Activated CD4-positive, alpha-beta T cell treated with anti-CD3 and anti-CD28 coated beads, Interleukin-2, amount 50 U/mL, for 24 hours (primary cell): ENCODE data around the gene C11orf97.
"Not testable (repeated sequence)": the region's sequence is repeated elsewhere in the genome, so short reads cannot be mapped to it uniquely, and the experiment has no call there.

Source experiments
- DNase-seq, 2 donors: peaks; one replicate each; pipeline ENCODE4 v3.0.0-alpha.2; 2020; ENCODE audit warnings: low read depth in 1 of 2, low spot score in 1 of 2

Gene C11orf97

GRCh38 chr11:94511932-94512781 lies at the start of gene C11orf97:
C11orf97 (plus strand) TSS chr11:94512461; CDS start chr11:94512529, 68 bp downstream.
- peak; percentile 6 to 27 for DNase-seq

- no peak for DNase-seq
Measured at GRCh38 chr11:94469416-94469815, 42.8 kb upstream of the C11orf97 start.

- DNase-seq: no peak
Measured at GRCh38 chr11:94472916-94473799, 39.1 kb upstream of the C11orf97 start.

- no peak for DNase-seq
Measured at GRCh38 chr11:94477624-94478023, 34.6 kb upstream of the C11orf97 start.

- no peak for DNase-seq
Measured at GRCh38 chr11:94481342-94481741, 30.9 kb upstream of the C11orf97 start.

- no peak for DNase-seq
Measured at GRCh38 chr11:94486068-94486467, 26.2 kb upstream of the C11orf97 start.

GRCh38 chr11:94493281-94494125 lies 18.8 kb upstream of the C11orf97 start, which contains the start of the genes ANKRD49 and MRE11:
ANKRD49 (plus strand) TSS chr11:94493984; CDS start chr11:94496694, 2,710 bp downstream.
MRE11 (minus strand) TSS chr11:94493844; CDS start chr11:94492801, 1,043 bp downstream.
- DNase-seq: peak; percentile 90 to 95

GRCh38 chr11:94494126-94494680 lies 18.1 kb upstream of the C11orf97 start:
- no peak for DNase-seq

- DNase-seq: no peak
Measured at GRCh38 chr11:94500181-94500580, 12.1 kb upstream of the C11orf97 start.

- no peak for DNase-seq
Measured at GRCh38 chr11:94501522-94501921, 10.7 kb upstream of the C11orf97 start.

- DNase-seq: no peak
Measured at GRCh38 chr11:94504689-94505293, 7.5 kb upstream of the C11orf97 start.

GRCh38 chr11:94506513-94506912 lies 5.7 kb upstream of the C11orf97 start:
- not testable (repeated sequence) for DNase-seq

GRCh38 chr11:94507485-94507884 lies 4.8 kb upstream of the C11orf97 start:
- no peak for DNase-seq

- DNase-seq: no peak
Measured at GRCh38 chr11:94513091-94513490, 830 bp downstream of the C11orf97 start.

GRCh38 chr11:94515398-94515797 lies 3.1 kb downstream of the C11orf97 start:
- no peak for DNase-seq

GRCh38 chr11:94516725-94517124 lies 4.5 kb downstream of the C11orf97 start:
- DNase-seq: no peak

- no peak for DNase-seq
Measured at GRCh38 chr11:94518300-94518699, 6.0 kb downstream of the C11orf97 start.

- no peak for DNase-seq
Measured at GRCh38 chr11:94519478-94520084, 7.3 kb downstream of the C11orf97 start.

GRCh38 chr11:94521684-94522083 lies 9.4 kb downstream of the C11orf97 start:
- DNase-seq: no peak

GRCh38 chr11:94524341-94524740 lies 12.1 kb downstream of the C11orf97 start:
- no peak for DNase-seq
